Measurements from ENCODE around the gene MLH1.

- TF ChIP-seq CTCF (conservative IDR thresholded peaks at IDR 0.05; ENCODE audit: low read depth, low read length) (no peak), EZH2 (IDR thresholded peaks at IDR 0.05; ENCODE audit: borderline replicate concordance, low read depth, low read length, poor library complexity, severe bottlenecking) (no peak)
Measured at GRCh38 chr3:36981006-36981405, 12.3 kb upstream of the MLH1 start.
